ENCODE results near the gene C14orf93. TPM values are rescaled to one million over a fixed set of nuclear protein-coding genes. Genes with fewer than 3 reads are reported as not detected.

Gene C14orf93
- polyA plus RNA-seq, 1 donor from 2014 or later, result 4.7 TPM

DNA sequence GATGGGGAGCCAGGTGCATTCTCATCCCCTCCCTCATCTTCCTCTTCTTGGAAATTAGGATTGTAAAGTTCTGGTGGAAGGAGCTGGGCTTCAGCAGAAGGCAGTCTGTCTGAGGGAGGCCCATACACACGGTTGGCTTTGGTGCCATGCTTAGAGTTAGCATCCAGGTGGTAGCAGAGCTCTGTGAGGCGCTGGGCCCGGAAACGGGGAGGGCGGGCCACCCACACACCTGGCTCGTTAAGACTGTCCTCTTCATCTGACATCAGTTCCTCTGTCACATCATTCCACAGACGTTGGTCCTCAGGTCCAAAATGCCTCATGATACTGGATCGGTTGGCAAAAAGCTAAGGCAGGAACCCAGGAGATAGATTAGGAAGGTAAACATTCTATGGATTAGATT lies 22.7 kb downstream of the C14orf93 start:
- Histone ChIP-seq H3K9me3 (ENCODE audit: low read length) (no peaks in the 10 kb centered on the region), H3F3A (ENCODE audit: insufficient read depth, low read length, poor library complexity, severe bottlenecking) (no peaks in the 10 kb centered on the region), H3K9ac (ENCODE audit: low read length) (no peak overlapping the region), H2AFZ (ENCODE audit: low read depth, low read length) (no peak overlapping the region), H4K20me1 (ENCODE audit: insufficient read depth) (no peaks in the 10 kb centered on the region), H3K4me2 (ENCODE audit: low read length) (no peak overlapping the region), H3K27ac (ENCODE audit: low read length) (no peak overlapping the region), H3K79me2 (replicated peaks; ENCODE audit: insufficient read depth, low read length) (no peaks in the 10 kb centered on the region), H3K36me3 (ENCODE audit: insufficient read depth, low read length) (no peaks in the 10 kb centered on the region), H3K27me3 (ENCODE audit: insufficient read depth, low read depth, low read length) (peaks cover 9% of the 10 kb centered on the region), H3K4me3 (ENCODE audit: low read length) (no peak overlapping the region), H3K9me2 (ENCODE audit: insufficient read depth, low read length) (no peaks in the 10 kb centered on the region)
- TF ChIP-seq EP300 (conservative IDR thresholded peaks at IDR 0.05; ENCODE audit: poor library complexity, severe bottlenecking), result no peak

DNA sequence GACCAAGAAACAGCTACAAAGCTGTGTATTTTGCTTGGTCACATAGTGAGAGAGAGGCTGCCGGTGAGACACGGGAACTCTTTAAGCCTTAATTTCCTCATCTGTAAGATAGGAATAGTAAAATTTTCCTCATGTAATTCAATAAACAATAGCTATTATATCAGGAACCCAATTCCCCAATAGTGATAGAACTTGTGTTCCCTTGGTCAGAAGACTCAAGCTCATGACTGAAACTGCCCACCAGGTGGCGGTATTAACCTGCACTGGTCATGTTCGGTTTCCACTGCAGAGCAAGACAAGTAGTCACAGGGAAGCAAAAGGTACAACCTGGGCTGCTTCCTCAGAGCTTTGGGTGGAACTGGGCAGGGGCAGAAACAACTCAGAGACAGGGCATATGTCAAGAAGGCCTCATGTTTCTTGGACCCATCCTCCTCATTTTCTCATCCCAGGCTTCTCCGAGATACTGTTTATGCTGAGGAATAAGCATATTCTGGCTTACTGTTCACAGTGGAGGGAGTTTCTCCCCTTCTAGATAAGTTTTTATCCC lies 23.4 kb downstream of the C14orf93 start:
- H3K79me2 ChIP-seq (replicated peaks; ENCODE audit: insufficient read depth, low read length), result peaks cover 7% of the 10 kb centered on the region
- peak; percentile 94 for TF ChIP-seq RAD21 (conservative IDR thresholded peaks at IDR 0.05)
- no peak for TF ChIP-seq TAF1 (IDR thresholded peaks at IDR 0.05; ENCODE audit: low read depth)
- TF ChIP-seq MXI1 (conservative IDR thresholded peaks at IDR 0.05; ENCODE audit: poor library complexity, severe bottlenecking), result peak; percentile 21
- TF ChIP-seq SMC3 (conservative IDR thresholded peaks at IDR 0.05; ENCODE audit: poor library complexity), result peak; percentile 96
- peak; percentile 93 for TF ChIP-seq CTCF (IDR thresholded peaks at IDR 0.05; ENCODE audit: poor library complexity, severe bottlenecking)
- H3K4me3 ChIP-seq (ENCODE audit: low read length), result no peak overlapping the region
- no peak overlapping the region for H2AFZ ChIP-seq (ENCODE audit: low read depth, low read length)
- H3F3A ChIP-seq (ENCODE audit: insufficient read depth, low read length, poor library complexity, severe bottlenecking), result no peaks in the 10 kb centered on the region
- H3K27me3 ChIP-seq (ENCODE audit: insufficient read depth, low read depth, low read length), result peaks cover 16% of the 10 kb centered on the region
- H3K9me3 ChIP-seq (ENCODE audit: low read length), result no peaks in the 10 kb centered on the region
- no peak overlapping the region for H3K9ac ChIP-seq (ENCODE audit: low read length)
- H4K20me1 ChIP-seq (ENCODE audit: insufficient read depth), result no peaks in the 10 kb centered on the region
- H3K9me2 ChIP-seq (ENCODE audit: insufficient read depth, low read length), result no peaks in the 10 kb centered on the region
- H3K4me2 ChIP-seq (ENCODE audit: low read length), result no peak overlapping the region
- no peak overlapping the region for H3K27ac ChIP-seq (ENCODE audit: low read length)
- no peaks in the 10 kb centered on the region for H3K36me3 ChIP-seq (ENCODE audit: insufficient read depth, low read length)

GRCh38 chr14:22985894-22986507 lies 23.9 kb downstream of the C14orf93 start:
- peaks cover 13% of the 10 kb centered on the region for H3K79me2 ChIP-seq (replicated peaks; ENCODE audit: insufficient read depth, low read length)
- H3K27me3 ChIP-seq (ENCODE audit: insufficient read depth, low read depth, low read length), result peaks cover 22% of the 10 kb centered on the region
- no peak overlapping the region for H3K27ac ChIP-seq (ENCODE audit: low read length)
- TF ChIP-seq SMC3 (conservative IDR thresholded peaks at IDR 0.05; ENCODE audit: poor library complexity), result no peak
- TF ChIP-seq REST (IDR thresholded peaks at IDR 0.05; ENCODE audit: borderline replicate concordance), result no peak
- no peak for TF ChIP-seq POLR2AphosphoS5 (IDR thresholded peaks at IDR 0.05)
- no peak for TF ChIP-seq TAF1 (IDR thresholded peaks at IDR 0.05; ENCODE audit: low read depth)
- TF ChIP-seq MXI1 (conservative IDR thresholded peaks at IDR 0.05; ENCODE audit: poor library complexity, severe bottlenecking), result no peak
- no peak for TF ChIP-seq EP300 (conservative IDR thresholded peaks at IDR 0.05; ENCODE audit: poor library complexity, severe bottlenecking)
- TF ChIP-seq RAD21 (conservative IDR thresholded peaks at IDR 0.05), result no peak
- H2AFZ ChIP-seq (ENCODE audit: low read depth, low read length), result no peak overlapping the region
- no peaks in the 10 kb centered on the region for H3K36me3 ChIP-seq (ENCODE audit: insufficient read depth, low read length)
- no peak overlapping the region for H3K9ac ChIP-seq (ENCODE audit: low read length)
- H3K4me2 ChIP-seq (ENCODE audit: low read length), result no peak overlapping the region
- no peak overlapping the region for H3K4me3 ChIP-seq (ENCODE audit: low read length)
- H3K9me2 ChIP-seq (ENCODE audit: insufficient read depth, low read length), result no peaks in the 10 kb centered on the region
- H3F3A ChIP-seq (ENCODE audit: insufficient read depth, low read length, poor library complexity, severe bottlenecking), result no peaks in the 10 kb centered on the region
- no peaks in the 10 kb centered on the region for H3K9me3 ChIP-seq (ENCODE audit: low read length)
- no peaks in the 10 kb centered on the region for H4K20me1 ChIP-seq (ENCODE audit: insufficient read depth)

Data from neural cell (in vitro differentiated cells).